GM21447 (cell line): ENCODE measurements around the gene CDC45.
"Not testable (repeated sequence)": the region's sequence is repeated elsewhere in the genome, so short reads cannot be mapped to it uniquely, and the experiment has no call there.

Source experiments
- ATAC-seq: cut with Tn5 transposase; IDR thresholded peaks from one replicate; pipeline ENCODE4 v1.9.1; 2021; ENCODE audit not compliant: unreplicated experiment

CDC45 gene

DNA sequence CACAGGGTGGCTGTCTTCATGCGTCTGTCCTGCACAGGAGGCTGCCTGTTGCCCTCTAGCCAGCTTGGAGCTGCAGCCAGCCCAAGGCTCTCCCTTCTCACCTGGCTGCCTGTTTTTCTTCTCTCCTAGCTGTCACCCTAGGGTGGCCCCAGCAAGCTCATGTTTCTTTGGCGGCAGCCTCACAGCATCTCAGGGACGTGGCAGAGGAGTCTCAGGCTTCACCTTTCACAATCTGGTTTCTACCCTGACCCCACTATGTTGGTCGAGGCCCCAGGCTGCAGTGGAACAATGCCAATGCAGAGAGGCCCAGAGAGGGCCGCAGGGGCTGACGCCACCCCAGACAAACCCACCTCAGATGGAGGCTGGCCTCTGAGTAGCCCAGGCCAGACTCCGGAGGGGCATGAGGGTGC is 47.0 kb downstream of the CDC45 start:
- ATAC-seq, result no peak

DNA sequence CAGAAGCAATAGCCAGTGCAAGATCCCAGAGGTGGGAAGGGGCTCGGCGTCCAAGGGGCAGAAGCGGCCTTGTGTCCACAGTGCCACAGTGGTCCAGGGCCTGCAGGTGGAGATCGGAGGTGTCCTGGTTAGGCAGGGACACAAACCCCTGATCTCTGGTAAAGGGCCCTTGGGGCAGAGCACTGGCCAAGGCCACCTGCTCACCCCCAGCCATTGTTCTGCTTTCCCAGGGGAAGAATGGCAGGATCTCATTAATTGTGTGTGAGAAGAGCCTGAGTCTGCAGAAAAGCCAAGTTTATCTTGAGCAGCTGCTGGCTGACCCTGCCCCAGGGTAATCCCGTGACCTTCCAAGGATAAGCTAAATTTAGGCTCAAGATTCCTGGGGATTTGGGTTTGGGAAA is 47.6 kb downstream of the CDC45 start:
- no peak for ATAC-seq

DNA sequence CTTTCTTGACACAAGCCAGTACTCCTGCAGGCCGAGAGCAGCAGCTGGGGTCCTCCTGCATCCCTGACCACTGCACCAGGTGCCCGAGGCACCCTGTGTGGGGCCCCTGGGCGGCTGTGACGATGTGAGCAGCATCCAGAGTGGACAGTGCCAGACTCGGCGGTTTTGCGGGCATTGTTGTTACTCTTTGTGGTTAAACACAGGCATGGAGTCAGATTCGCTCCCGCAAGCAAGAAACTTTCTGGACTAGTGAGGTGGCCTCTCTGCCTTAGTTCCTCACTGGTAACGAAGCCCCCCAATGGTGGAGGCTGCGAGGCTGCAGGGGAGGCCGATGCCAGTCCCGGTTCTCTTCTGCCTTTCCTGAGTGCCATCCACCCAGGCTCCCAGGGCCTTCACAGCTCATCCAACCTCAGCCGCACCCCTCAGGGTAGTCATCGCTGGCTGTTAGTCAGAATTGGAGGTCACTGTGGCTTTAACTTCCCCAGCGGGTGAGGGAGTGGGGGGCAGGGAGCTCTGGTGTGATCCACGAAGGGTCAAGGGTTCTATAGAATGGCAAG is 48.2 kb downstream of the CDC45 start:
- no peak for ATAC-seq

DNA sequence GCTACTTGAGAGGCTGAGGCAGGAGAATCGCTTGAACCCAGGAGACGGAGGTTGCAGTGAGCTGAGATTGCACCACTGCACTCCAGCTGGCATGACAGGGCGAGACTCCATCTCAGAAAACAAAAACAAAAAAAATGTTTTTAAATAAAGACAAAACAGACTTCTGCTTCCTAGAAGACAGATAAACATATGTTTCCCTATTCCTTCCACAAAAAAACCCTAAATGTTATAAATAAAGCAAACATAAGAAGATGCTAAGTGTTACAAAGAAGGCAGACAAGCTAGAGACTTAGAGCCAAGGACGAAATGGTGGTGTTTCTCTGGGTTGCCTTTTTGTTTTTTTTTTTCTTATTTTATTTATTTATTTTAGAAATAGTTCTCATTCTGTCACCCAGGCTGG is 50.1 kb downstream of the CDC45 start:
- ATAC-seq, result no peak

DNA sequence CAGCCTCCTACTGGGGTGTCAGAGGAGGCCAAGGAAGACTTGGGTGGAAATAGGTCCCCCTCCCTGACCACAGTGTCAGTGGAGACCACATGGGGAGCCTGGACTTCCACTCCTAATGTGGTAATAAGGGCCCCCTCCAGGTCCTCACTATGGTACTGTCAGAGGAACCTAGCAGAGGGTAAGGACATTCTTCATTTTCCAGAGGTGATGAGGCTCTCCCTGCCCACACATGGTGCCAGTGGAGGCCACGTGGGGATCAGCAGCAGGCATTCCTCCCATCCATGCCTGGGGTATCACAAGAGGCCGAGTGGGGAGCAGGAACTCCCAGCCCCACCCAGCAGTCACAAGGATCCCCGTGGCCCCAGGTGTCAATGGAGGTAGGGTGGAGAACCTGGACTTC is 51.0 kb downstream of the CDC45 start:
- ATAC-seq, result no peak

DNA sequence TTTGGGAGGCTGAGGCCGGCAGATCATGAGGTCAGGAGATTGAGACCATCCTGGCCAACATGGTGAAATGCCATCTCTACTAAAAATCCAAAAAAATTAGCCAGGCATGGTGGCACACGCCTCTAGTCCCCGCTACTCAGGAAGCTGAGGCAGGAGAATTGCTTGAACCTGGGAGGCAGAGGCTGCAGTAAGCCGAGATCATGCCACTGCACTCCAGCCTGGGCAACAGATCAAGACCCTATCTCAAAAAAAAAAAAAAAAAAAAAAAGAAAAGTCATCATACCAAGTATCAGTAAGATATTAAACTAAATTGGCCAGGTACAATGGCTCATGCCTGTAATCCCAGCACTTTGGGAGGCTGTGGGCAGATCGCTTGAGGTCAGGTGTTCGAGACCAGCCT is 51.6 kb downstream of the CDC45 start:
- ATAC-seq, result not testable (repeated sequence)

DNA sequence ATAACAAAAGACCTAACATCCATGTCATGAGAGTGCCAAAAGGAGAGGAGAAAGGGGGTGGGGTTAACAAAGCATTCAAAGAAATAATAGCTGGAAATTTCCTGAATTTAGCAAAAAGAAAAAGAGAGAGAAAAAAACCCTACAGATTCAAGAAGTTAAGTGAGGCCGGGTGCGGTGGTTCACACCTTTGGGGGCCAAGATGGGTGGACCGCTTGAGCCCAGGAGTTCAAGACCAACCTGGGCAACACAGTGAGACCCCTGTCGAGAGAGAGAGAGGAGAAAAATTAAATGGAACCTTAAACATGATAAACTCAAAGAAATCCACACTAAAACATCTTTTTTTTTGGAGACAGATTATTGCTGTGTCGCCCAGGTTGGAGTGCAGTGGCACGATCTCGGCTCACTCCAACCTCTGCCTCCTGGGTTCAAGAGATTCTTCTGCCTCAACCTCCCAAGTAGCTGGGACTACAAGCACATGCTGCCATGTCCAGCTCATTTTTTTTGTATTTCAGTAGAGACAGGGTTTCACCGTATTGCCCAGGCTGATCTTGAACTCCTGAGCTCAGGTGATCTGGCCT is 53.4 kb downstream of the CDC45 start:
- ATAC-seq, result no peak

DNA sequence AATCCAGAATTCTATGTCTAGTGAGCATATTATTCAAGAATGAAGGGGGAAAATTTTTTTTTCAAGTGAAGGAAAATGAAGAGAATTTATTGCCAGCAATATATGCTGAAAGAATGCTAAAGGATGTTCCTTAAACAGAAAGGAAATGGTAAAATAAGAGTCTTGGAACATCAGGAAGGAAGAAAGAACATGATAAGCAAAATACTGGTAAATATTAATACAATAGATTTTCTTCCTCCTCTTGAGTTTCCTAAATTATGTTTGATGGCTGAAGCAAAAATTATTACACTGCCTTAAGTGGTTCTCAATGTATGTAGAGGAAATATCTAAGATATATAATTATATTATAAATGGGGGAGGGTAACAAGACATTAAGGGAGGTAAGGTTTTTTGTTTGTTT is 54.1 kb downstream of the CDC45 start:
- ATAC-seq, result no peak

DNA sequence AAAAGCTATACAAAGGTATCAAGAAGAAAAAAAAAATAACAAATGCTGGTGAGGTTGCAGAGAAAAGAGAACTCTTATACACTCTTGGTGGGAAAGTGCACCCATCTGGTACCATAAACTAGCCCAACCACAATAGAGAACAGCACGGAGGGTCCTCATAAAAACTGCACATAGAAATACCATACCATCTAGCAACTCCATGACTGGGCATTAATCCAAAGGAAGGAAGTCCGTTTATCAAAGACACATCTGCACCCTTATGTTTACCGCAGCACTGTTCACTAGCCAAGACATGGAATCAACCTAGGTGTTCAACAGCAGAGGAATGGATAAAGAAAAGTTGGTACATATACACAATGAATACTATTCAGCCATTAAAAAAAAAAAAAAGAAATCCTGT is 55.3 kb downstream of the CDC45 start:
- ATAC-seq, result no peak

DNA sequence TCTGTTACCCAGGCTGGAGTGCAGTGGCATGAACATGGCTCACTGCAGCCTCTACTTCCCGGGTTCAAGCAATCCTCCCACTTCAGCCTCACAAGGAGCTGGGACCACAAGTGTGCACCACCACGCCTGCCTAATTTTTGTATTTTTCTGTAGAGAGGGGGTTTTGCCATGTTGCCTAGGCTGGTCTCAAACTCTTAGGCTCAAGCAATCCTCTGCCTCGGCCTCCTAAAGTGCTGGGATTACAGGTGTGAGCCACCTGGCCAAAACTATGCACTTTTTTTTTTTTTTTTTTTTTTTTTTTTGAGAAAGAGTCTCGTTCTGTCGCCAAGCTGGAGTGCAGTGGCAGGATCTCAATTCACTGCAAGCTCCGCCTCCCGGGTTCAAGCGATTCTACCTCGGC is 56.8 kb downstream of the CDC45 start:
- no peak for ATAC-seq

DNA sequence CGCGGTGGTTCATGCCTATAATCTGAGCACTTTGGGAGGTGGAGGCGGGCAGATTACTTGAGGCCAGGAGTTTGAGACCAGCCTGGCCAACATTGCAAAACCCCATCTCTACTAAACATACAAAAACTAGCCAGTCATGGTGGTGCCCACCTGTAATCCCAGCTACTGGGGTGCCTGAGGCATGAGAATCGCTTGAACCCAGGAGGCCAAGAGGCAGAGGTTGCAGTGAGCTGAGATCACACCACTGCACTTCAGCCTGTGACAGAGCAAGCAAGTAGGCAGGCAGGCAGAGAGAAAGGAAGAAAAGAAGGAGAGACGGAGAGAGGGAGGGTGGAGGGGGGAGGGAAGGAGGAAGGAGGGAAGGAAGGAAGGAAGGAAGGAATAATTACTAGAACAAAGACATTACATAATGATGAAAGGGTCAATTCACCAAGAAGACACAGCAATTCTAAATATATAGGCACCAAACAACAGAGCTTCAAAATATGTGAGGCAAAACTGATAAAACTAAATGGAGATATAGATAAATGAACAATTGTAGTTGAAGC is 58.3 kb downstream of the CDC45 start:
- no peak for ATAC-seq

DNA sequence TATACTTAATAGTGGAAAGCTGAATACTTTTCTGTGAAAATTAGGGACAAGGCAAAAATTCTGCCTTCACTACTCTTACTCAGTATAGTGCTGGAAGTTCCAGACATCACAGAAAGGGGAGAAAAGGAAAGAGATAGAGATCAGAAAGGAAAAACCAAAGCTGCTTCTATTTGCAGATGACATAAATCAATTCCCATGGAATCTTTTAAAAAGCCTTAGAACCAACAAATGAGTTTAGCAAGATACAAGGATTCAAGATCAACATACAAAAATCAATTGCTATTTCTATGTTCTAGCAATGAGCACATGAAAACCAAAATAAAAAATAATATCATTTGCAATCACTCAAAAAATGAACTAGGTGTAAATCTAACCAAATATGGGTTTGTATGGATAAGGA is 60.7 kb downstream of the CDC45 start:
- no peak for ATAC-seq

DNA sequence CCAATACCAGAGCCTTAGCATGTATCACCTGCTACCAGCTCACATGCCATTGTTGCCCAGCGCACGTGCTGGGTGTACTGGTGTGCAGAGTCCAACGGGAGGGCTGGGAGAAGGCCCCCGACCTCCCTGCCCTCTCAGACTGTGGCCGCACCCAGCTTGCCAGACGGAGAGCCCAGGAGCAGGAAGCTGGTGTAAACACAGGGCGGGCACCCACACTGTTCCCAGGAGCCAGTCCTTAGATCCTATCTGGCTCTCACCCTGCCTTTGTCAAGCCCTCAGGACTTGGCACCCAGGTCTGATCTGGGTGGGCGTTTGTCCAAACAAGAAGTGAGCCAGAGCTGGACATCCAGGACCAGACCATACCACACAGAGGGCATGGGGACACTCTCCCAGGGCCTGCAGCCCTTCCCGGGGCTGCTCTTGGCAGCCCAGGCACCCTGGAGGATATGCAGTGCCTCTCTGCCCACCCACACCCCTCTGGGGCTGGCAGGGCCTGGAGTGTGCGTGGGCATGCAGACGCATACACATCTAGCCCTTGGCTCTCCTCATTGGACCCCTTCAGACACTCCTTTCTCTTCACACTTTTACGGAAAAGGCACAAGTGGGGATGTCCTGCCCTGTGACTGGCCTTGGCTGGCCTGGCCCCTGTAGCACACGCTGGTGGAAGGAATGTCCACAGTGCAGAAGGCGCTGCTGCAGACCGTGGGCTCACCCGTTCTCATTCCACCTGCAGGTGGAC is 64.4 kb downstream of the CDC45 start:
- ATAC-seq, result no peak

DNA sequence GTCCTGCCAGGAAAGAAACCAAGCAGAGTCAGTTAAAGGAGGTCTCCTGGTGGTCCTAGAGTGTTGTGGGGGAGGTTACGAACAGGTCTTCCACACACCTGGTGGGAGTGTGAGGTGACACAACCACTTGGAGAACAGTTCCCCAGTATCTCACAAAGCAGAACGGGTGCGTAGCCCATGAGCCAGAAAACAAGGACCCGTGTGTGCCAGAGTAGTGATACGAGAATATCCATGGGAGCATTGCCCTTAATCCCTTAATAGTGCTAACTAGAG is 66.2 kb downstream of the CDC45 start:
- no peak for ATAC-seq

DNA sequence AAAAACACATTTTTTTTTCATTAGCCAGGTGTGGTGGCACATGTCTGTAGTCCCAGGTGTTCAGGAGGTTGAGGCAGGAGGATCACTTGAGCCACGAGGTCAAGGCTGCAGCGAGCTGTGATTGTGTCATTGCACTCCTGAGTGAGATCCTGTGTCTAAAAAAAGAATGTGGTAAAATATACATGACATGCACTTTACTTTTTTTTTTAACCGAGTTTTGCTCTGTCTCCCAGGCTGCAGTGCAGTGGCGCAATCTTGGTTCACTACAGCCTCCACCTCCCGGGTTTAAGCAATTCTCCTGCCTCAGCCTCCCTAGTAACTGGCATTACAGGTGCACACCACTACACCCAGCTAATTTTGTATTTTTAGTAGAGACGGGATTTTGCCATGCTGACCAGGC is 67.0 kb downstream of the CDC45 start:
- ATAC-seq, result no peak

DNA sequence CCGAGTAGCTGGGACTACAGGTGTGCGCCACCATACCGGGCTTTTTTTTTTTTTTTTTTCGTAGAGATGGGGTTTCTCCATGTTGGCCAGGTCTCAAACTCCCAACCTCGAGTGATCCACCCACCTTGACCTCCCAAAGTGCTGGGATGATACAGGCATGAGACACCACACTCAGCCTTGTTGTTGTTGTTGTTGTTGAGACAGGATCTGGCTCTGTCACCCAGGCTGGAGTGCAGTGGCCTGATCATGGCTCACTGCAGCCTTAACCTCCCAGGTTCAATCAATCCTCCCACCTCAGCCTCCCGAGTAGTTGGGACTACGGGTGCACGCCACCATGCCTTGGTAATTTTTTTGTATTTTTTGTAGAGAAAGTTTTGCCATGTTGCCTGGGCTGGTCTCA is 67.9 kb downstream of the CDC45 start:
- no peak for ATAC-seq

DNA sequence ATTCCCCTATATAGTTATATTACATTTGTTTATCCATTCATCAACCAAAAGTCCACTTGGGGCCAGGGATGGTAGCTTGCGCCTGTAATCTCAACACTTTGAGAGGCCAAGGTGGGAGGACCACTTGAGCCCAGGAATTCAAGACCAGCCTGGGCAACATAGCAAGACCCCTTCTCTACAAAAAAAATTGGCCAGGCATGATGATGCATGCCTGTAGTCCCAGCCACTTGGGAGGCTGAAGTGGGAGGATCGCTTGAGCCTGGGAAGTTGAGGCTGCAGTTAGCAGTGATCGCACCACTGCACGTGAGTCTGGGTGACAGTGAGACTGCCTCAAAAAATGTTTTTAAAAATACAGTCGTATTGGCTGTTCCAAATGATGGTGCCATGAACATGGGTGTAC is 68.7 kb downstream of the CDC45 start:
- not testable (repeated sequence) for ATAC-seq

DNA sequence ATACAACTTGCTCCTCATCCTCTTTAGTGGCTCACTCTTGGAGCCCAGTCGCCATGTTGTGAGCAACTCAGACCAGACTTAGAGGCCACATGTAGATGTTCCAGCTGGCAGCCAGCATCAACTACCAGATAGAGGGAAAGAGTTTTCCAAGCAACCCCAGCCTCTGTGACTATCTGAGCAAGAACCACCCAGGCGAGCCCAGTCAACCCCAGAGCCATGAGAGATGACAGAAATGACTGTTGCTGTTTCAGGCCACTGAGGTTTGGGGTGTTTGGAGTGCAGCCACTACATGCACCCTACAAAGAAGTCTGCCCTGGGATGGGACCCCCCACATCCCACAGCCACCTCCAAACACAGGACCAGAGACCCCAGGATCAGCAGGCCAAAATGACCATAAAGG is 69.2 kb downstream of the CDC45 start:
- ATAC-seq, result no peak

DNA sequence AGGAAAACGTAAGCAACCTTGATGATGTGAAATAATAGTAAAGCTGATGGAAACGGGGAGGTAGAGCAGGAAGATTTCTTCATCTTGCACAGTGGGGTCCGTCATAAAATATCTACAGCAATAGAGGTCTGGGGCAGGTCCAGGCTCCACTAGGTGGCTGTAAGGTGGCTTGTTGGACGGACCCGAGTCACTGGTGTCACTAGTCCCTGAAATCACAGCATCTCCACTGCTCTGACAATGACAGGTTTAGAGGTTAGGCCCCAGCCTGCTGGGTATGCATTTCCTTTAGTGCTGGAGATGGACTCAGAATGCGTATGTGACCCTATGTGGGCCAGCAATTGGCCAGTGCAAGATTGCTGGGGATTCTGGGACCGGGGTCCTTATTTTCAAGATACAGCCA is 69.7 kb downstream of the CDC45 start:
- no peak for ATAC-seq

DNA sequence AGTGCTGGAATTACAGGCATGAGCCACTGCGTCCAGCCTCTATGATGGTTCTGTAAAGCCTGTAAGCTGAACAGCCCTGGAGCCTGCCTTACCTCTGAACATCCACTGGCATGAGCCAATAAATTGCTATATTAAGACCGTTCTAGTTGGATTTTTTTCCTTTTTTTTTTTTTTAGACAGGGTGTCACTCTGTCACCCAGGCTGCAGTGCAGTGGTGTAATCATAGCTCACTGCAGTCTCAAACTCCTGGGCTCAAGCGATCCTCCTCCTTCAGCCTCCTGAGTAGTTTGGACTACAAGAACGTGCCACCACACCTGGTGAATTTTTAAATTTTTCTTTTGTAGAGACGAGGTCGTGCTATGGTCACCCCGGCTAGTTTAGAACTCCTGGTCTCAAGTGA is 70.7 kb downstream of the CDC45 start:
- ATAC-seq, result no peak

DNA sequence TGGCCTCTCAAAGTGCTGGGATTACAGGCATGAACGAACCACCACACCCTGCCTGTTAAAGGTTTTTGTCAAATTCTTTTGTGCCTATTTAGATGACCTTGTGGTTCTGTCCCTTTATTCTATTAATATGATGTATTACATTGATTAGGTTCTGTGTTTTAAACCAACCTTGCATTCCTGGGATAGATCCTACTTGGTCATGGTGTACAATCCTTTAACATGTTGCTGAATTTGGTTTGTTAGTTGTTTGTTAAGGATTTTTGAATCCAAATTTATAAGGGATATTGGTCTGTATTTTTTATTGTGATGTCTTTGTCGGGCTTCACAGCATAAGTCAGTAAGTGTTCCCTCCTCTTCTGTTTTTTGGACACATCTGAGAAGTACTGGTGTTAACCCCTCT is 73.5 kb downstream of the CDC45 start:
- no peak for ATAC-seq

DNA sequence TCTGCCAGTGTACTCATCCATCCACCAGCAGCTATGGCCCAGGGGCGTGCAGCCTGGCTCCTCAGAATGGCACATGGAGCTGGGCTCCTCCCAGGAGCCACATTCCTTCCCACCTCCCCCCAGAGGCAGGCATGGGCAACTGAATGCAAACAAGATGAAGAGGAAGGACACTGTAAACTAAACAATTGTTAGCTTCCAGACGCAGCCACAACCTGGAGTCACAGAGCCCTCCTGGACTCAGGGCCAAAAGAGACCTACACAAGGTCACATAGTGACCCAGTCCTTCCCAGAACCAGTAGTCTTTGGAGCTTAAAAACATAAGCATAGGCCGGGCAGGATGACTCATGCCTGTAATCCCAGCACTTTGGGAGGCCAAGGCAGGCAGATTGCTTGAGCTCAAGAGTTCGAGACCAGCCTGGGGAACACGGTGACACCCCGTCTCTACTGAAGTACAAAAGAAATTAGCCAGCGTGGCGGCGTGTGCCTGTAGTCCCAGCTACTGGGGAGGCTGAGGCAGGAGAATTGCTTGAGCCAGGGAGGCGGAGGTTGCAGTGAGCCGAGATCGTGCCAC is 75.2 kb downstream of the CDC45 start:
- ATAC-seq, result no peak
